Right lobe of liver (tissue), 4 donors: ENCODE results near the gene PUS7L.

Experiments
- POLR2A ChIP-seq: fragments of 450-650 bp; IDR thresholded peaks from one replicate; pipeline ENCODE4 v1.6.1; 2017; ENCODE audit warnings: antibody characterized with exemption, mild to moderate bottlenecking
- TF ChIP-seq, protein P1 (sequence below), 4 donors: fragments of 200-600 bp in 3 of 4; fragments of 450-650 bp in 1 of 4; IDR thresholded peaks; one replicate each; pipeline versions ENCODE4 v1.5.1 to v1.8.0; 2016 to 2022; ENCODE audit warnings: antibody characterized with exemption in 4 of 4, mild to moderate bottlenecking in 2 of 4
- donor health status: DM: no; HTN: no; CAD: no.
- donor health status: DM: no; HTN: no; CAD: no.
- donor health status: DM: no; HTN: yes; CAD: no.

- no peak for TF ChIP-seq POLR2A
- TF ChIP-seq, protein P1, sequence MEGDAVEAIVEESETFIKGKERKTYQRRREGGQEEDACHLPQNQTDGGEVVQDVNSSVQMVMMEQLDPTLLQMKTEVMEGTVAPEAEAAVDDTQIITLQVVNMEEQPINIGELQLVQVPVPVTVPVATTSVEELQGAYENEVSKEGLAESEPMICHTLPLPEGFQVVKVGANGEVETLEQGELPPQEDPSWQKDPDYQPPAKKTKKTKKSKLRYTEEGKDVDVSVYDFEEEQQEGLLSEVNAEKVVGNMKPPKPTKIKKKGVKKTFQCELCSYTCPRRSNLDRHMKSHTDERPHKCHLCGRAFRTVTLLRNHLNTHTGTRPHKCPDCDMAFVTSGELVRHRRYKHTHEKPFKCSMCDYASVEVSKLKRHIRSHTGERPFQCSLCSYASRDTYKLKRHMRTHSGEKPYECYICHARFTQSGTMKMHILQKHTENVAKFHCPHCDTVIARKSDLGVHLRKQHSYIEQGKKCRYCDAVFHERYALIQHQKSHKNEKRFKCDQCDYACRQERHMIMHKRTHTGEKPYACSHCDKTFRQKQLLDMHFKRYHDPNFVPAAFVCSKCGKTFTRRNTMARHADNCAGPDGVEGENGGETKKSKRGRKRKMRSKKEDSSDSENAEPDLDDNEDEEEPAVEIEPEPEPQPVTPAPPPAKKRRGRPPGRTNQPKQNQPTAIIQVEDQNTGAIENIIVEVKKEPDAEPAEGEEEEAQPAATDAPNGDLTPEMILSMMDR (IDR thresholded peaks at IDR 0.05): no peak
Observed at GRCh38 chr12:43763769-43764168, 5.2 kb upstream of the PUS7L start.
